HuH-7 (cell line): Measurements from ENCODE around the gene TMEM79.
"Not testable (repeated sequence)": the region's sequence is repeated elsewhere in the genome, so short reads cannot be mapped to it uniquely, and the experiment has no call there.

ENCODE experiments used
- DNase-seq: peaks from one replicate; pipeline ENCODE4 v3.0.0; 2011; ENCODE audit warnings: low spot score

The TMEM79 gene

GRCh38 chr1:156303241-156303640, 19.1 kb downstream of the TMEM79 start:
- DNase-seq = no peak

GRCh38 chr1:156305215-156305614, 21.1 kb downstream of the TMEM79 start:
- no peak for DNase-seq

- DNase-seq = no peak
Measured at GRCh38 chr1:156308078-156308477, 24.0 kb downstream of the TMEM79 start.

GRCh38 chr1:156310962-156311361, 26.8 kb downstream of the TMEM79 start:
- no peak for DNase-seq

- DNase-seq = no peak
Measured at GRCh38 chr1:156316909-156317308, 32.8 kb downstream of the TMEM79 start.

GRCh38 chr1:156319664-156320063, 35.5 kb downstream of the TMEM79 start:
- DNase-seq = peak; percentile 40

GRCh38 chr1:156320560-156320959, 36.4 kb downstream of the TMEM79 start:
- no peak for DNase-seq

GRCh38 chr1:156323179-156323578, 39.1 kb downstream of the TMEM79 start:
- DNase-seq = not testable (repeated sequence)

- DNase-seq = peak; percentile 25
Measured at GRCh38 chr1:156336242-156336641, 52.1 kb downstream of the TMEM79 start.

- DNase-seq = no peak
Measured at GRCh38 chr1:156337052-156337887, 53.1 kb downstream of the TMEM79 start.

GRCh38 chr1:156337888-156338179, 53.7 kb downstream of the TMEM79 start:
- DNase-seq = no peak

GRCh38 chr1:156338180-156338976, 54.3 kb downstream of the TMEM79 start, which contains the start of the genes CCT3 and TSACC:
CCT3 (minus strand) TSS chr1:156338292; CDS start chr1:156338184, 108 bp downstream.
TSACC (plus strand) TSS chr1:156338526; CDS start chr1:156339758, 1,232 bp downstream.
- DNase-seq = peak; percentile 99
